Measurements from ENCODE around the gene ZSCAN4.

DNA sequence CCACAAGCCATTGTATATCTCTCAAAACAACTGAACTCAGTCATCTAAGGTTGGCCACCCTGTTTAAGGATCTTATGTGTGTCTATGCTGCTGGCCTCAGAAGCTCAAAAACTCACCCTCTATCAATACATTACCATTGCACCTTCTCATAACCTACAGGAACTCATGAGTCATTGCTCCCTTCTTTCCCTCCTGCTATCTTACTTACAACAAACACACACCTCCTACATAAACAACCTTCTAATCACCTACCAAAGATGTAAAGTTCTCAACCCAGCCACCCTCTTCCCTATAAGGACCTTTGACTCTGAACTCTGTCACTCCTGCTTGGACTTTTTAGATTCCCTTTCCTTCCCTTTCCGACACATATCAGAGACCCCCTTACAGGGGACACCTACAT is 13.3 kb upstream of the ZSCAN4 start:
- TF ChIP-seq, protein P1, sequence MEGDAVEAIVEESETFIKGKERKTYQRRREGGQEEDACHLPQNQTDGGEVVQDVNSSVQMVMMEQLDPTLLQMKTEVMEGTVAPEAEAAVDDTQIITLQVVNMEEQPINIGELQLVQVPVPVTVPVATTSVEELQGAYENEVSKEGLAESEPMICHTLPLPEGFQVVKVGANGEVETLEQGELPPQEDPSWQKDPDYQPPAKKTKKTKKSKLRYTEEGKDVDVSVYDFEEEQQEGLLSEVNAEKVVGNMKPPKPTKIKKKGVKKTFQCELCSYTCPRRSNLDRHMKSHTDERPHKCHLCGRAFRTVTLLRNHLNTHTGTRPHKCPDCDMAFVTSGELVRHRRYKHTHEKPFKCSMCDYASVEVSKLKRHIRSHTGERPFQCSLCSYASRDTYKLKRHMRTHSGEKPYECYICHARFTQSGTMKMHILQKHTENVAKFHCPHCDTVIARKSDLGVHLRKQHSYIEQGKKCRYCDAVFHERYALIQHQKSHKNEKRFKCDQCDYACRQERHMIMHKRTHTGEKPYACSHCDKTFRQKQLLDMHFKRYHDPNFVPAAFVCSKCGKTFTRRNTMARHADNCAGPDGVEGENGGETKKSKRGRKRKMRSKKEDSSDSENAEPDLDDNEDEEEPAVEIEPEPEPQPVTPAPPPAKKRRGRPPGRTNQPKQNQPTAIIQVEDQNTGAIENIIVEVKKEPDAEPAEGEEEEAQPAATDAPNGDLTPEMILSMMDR (IDR thresholded peaks at IDR 0.05 in 8 of 11, conservative IDR thresholded peaks at IDR 0.05 in 3 of 11): no peak
- TF ChIP-seq POLR2AphosphoS5 (IDR thresholded peaks at IDR 0.05): no peak

Data from spleen (tissue), 7 donors.